A673 (cell line): Measurements from ENCODE around the gene UBP1. TPM values are rescaled to one million over a fixed set of nuclear protein-coding genes. Genes with fewer than 3 reads are reported as not detected.
A peak's percentile ranks its signal among the peaks of the same experiment; 100 is the strongest.

Experiments used
- Bru-seq: library from RNA; stranded (reverse); fragments of 400-500 nt; gene quantifications from one replicate; lab custom pipeline; 2021; lab: Mats Ljungman, UMichigan
- BruChase-seq, 2 experiments: library from RNA; stranded (reverse); fragments of 400-500 nt; gene quantifications; one replicate each; lab custom pipeline; 2021; lab: Mats Ljungman, UMichigan
- BruUV-seq: library from RNA; stranded (reverse); fragments of 400-500 nt; replicated peaks from 2 replicates; lab custom pipeline; 2021; lab: Mats Ljungman, UMichigan
- CTCF ChIA-PET: fragments of 300-600 bp; sonication (Branson Sonifier 250); formaldehyde crosslinking; loops from one replicate; lab custom pipeline; 2022; ENCODE audit warnings: antibody characterized with exemption; lab: Charles Lee
- POLR2A ChIA-PET: fragments of 300-600 bp; sonication (Branson Sonifier 250); formaldehyde crosslinking; loops from one replicate; lab custom pipeline; 2022; ENCODE audit warnings: antibody characterized with exemption; ENCODE audit not compliant: low non-redundant PET; lab: Charles Lee
- DNase-seq: peaks from one replicate; pipeline ENCODE4 v3.0.0-alpha.2; 2015; ENCODE audit warnings: low spot score
- H3K27ac ChIP-seq: fragments of 200-600 bp; sonication (generic); 2 replicates; pipeline ENCODE4 v1.5.1; 2016; ENCODE audit warnings: mixed run types, low read depth, mild to moderate bottlenecking, mixed read lengths, antibody characterized with exemption, low read length; ENCODE audit not compliant: poor library complexity, severe bottlenecking
- H3K27me3 ChIP-seq: fragments of 200-600 bp; sonication (generic); replicated peaks from 2 replicates; pipeline ENCODE4 v1.6.1; 2017; ENCODE audit warnings: mixed run types, low read depth, mild to moderate bottlenecking, mixed read lengths, antibody characterized with exemption, low read length; ENCODE audit not compliant: insufficient read depth, poor library complexity
- H3K36me3 ChIP-seq: fragments of 200-600 bp; sonication (generic); 2 replicates; pipeline ENCODE4 v1.6.1; 2016; ENCODE audit warnings: mixed run types, mild to moderate bottlenecking, mixed read lengths, antibody characterized with exemption, low read length; ENCODE audit not compliant: insufficient read depth, poor library complexity, severe bottlenecking
- H3K4me1 ChIP-seq: fragments of 200-600 bp; sonication (generic); 2 replicates; pipeline ENCODE4 v1.6.1; 2017; ENCODE audit warnings: mixed run types, mild to moderate bottlenecking, mixed read lengths, antibody characterized with exemption, low read length; ENCODE audit not compliant: insufficient read depth, poor library complexity, severe bottlenecking
- H3K4me3 ChIP-seq: fragments of 200-600 bp; sonication (generic); 2 replicates; pipeline ENCODE4 v1.5.1; 2016; ENCODE audit warnings: low read depth, mixed run types, mild to moderate bottlenecking, mixed read lengths, low read length; ENCODE audit not compliant: poor library complexity, severe bottlenecking
- H3K9me3 ChIP-seq: fragments of 200-600 bp; sonication (generic); 2 replicates; pipeline ENCODE4 v1.6.1; 2016; ENCODE audit warnings: mixed run types, low read depth, mild to moderate bottlenecking, mixed read lengths, antibody characterized with exemption, low read length; ENCODE audit not compliant: poor library complexity, severe bottlenecking
- EZH2 ChIP-seq: fragments of 200-600 bp; sonication (generic); IDR thresholded peaks from 2 replicates; pipeline ENCODE4 v1.6.1; 2017; ENCODE audit warnings: borderline replicate concordance, low read depth, mild to moderate bottlenecking, mixed read lengths, antibody characterized with exemption, low read length; ENCODE audit not compliant: poor library complexity, severe bottlenecking
- intact Hi-C: fragments of 100-400 bp; cut with micrococcal nuclease; formaldehyde crosslinking; loops from one replicate; pipeline ENCODE4 v1.10.0; 2022; ENCODE audit not compliant: unreplicated experiment
- long read RNA-seq: library from polyadenylated mRNA; stranded (forward); transcript quantifications from one replicate; pipeline ENCODE4 v2.0.0, GENCODE V29; 2022
- total RNA-seq: library from RNA; stranded (reverse); gene quantifications from 2 replicates; pipeline ENCODE4 v1.2.3, GENCODE V29; 2021
- TF ChIP-seq, protein P1 (sequence below): fragments of 300-800, 200-600 bp; sonication (generic); conservative IDR thresholded peaks from 2 replicates; pipeline ENCODE4 v1.5.1; 2017; ENCODE audit warnings: low read depth, mild to moderate bottlenecking, antibody characterized with exemption, low read length, moderate library complexity, mixed read lengths

Gene UBP1
- 55.3 and 59.4 TPM in 2 replicates for total RNA-seq
- percentile 90 among the genes with signal in this experiment for Bru-seq, nascent RNA
- percentile 91 among the genes with signal in this experiment for BruChase-seq, experiment 1, labeled RNA remaining after a 2-hour chase
- BruChase-seq, experiment 2, labeled RNA remaining after a 6-hour chase: percentile 91 among the genes with signal in this experiment
- long read RNA-seq, full-length matches to known transcripts: 22 of 38 reads
- long read RNA-seq, partial matches to known transcripts: 3 of 38 reads
- long read RNA-seq, other reads (novel, unspliced or antisense): 13 of 38 reads

DNA sequence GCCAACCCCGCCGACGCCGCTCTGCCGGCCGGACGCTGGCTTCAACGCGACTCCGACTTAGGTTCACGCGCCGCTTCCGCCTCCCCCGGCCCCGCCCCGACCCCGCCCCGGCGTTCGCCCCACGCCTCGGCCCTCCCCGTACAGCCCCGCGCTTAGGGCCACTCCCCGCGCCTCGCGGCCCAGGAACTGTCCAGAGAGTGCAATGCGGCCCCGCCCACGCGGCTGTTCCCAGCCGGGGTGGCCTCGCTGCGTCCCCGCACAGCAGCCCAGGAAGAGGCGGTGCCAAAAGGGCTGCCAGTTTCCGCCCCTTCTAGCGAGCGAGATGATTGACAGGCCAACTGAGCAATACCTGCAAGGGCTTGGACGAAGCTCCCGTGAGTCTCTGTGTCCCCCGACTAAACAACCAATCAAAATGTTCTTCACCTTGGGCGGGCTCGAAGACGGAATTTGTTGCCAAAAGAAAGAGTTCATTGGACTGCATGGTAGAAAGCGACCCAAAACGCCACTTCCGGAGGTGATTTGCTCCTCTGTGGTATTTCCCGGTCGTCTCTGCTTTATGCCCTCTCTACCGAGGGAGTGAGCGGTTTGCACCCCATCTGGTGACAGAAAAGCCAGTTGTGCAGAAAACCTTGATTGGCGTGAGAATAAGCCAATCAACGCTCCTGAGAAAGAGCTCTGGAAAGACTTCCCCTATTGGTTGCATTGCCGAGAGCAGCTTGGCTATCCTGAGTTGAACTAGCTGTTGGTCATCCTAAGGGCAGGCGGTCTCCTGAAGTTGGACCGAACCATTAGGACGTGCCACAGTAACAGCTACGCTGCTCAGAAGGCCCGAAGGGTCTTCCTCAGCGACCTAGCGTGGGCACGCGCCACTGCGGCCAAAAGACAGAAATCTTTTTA is at the start of gene UBP1:
Gene UBP1, minus strand, starts transcription at position 78 of the 897 bp plus-strand sequence. CDS start 557 bp downstream, outside the sequence.
- ChIA-PET CTCF (interaction anchor here (0.7 kb wide), 1 partner anchor 262 kb away, joined by 4 read pairs; no protein-coding TSS in a partner anchor), POLR2A (interaction anchor here (0.7 kb wide), 2 partner anchors 26 to 333 kb away, joined by 3 read pairs; no protein-coding TSS in a partner anchor)
- BruUV-seq: no TSS peak
- peaks cover 14% of the 10 kb centered on the region for H3K4me1 ChIP-seq
- peak; percentile 100 for DNase-seq
- no peaks in the 10 kb centered on the region for H3K27me3 ChIP-seq
- no peaks in the 10 kb centered on the region for H3K36me3 ChIP-seq
- peak within 1 kb of the TSS; percentile 93 for H3K27ac ChIP-seq
- TF ChIP-seq EZH2: no peak
- TF ChIP-seq, protein P1, sequence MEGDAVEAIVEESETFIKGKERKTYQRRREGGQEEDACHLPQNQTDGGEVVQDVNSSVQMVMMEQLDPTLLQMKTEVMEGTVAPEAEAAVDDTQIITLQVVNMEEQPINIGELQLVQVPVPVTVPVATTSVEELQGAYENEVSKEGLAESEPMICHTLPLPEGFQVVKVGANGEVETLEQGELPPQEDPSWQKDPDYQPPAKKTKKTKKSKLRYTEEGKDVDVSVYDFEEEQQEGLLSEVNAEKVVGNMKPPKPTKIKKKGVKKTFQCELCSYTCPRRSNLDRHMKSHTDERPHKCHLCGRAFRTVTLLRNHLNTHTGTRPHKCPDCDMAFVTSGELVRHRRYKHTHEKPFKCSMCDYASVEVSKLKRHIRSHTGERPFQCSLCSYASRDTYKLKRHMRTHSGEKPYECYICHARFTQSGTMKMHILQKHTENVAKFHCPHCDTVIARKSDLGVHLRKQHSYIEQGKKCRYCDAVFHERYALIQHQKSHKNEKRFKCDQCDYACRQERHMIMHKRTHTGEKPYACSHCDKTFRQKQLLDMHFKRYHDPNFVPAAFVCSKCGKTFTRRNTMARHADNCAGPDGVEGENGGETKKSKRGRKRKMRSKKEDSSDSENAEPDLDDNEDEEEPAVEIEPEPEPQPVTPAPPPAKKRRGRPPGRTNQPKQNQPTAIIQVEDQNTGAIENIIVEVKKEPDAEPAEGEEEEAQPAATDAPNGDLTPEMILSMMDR: no peak
- peak within 1 kb of the TSS; percentile 63 for H3K4me3 ChIP-seq
- intact Hi-C loops: no loop called here
- no peaks in the 10 kb centered on the region for H3K9me3 ChIP-seq

GRCh38 chr3:33488683-33489082 is 48.5 kb upstream of the UBP1 start:
- intact Hi-C loops: no loop called here
- ChIA-PET POLR2A (no interaction called here), CTCF (no interaction called here)
- no peaks in the 10 kb centered on the region for H3K9me3 ChIP-seq
- H3K4me3 ChIP-seq: no peak overlapping the region
- no peaks in the 10 kb centered on the region for H3K27me3 ChIP-seq
- H3K4me1 ChIP-seq: peaks cover 6% of the 10 kb centered on the region
- TF ChIP-seq EZH2: no peak
- TF ChIP-seq, protein P1: no peak
- no peak overlapping the region for H3K27ac ChIP-seq
- DNase-seq: no peak
- no TSS peak for BruUV-seq
- H3K36me3 ChIP-seq: no peaks in the 10 kb centered on the region

DNA sequence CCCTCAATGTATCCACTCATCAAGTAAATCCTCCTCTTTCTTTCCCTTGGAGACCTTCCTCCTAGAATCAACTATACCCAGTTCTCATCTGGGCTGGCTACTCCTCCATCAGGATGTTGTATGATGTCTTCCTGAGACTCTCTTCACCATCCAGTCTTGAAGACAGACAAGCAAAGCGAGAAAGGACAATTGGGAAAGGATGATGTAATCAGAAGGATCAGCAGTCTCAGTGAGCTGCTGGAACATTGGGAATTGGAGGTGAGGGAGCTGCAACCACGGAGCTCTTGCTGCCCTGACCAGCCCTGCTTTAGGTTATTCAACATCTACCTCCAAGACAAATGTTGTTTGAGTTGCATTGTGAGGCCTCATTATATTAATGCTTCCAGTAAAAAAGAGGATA is 48.0 kb upstream of the UBP1 start:
- no TSS peak for BruUV-seq
- H3K4me1 ChIP-seq: peaks cover 6% of the 10 kb centered on the region

More for the DNA sequence above, 48.0 kb upstream of the UBP1 start:
- CTCF ChIA-PET: no interaction called here
- H3K4me3 ChIP-seq: no peak overlapping the region
- H3K27me3 ChIP-seq: no peaks in the 10 kb centered on the region
- no peaks in the 10 kb centered on the region for H3K9me3 ChIP-seq
- no peak overlapping the region for H3K27ac ChIP-seq
- intact Hi-C loops: no loop called here
- POLR2A ChIA-PET: no interaction called here
- TF ChIP-seq, protein P1: no peak
- no peak for DNase-seq
- no peaks in the 10 kb centered on the region for H3K36me3 ChIP-seq
